NB4 (cell line): ENCODE measurements around the gene GALNT11.

Experiments used
- MYC ChIP-seq: IDR thresholded peaks from 2 replicates; pipeline ENCODE4 v1.6.1; 2011; ENCODE audit warnings: low read depth, low read length
- POLR2A ChIP-seq: IDR thresholded peaks from 2 replicates; pipeline ENCODE4 v1.6.1; 2011; ENCODE audit warnings: mild to moderate bottlenecking; ENCODE audit not compliant: insufficient read length; ENCODE audit errors: extremely low read depth
- TF ChIP-seq, protein P1 (sequence below): IDR thresholded peaks from one replicate; pipeline ENCODE4 v1.5.1; 2012; ENCODE audit warnings: low read depth, low read length

DNA sequence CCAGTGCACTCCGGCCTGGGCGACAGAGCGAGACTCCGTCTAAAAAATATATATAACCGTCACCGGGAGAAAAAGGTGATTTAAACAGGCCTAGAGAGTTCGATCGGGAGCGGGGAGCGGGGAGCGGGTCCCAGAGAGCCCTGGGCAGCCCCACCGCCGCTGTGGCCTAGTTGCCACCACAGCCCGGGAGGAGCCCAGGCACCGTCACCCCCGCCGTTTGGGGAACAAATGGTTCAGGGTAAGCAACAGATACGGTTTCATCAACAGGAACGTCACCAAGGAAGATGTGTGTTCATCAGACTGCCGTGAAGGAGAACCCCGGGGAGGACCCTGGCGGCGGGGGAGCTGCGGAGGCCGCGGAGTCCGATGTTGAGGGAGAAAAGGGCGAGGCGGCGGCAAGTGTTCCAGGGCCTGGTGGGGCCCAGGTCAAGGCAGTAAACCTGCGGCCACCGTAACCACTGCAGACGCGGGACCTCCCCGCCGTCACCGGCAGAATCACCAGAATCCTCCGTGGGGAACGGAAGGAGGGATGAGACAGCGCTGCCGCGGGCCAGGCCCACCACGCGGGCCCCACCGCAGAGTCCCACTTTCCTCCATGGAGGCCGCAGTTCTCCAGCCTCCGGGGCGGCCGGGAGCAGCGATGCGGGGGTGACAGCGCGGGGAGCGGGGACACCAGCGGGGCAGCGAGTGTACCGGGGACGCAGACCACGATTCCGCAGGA, 103.4 kb downstream of the GALNT11 start:
- TF ChIP-seq, protein P1, sequence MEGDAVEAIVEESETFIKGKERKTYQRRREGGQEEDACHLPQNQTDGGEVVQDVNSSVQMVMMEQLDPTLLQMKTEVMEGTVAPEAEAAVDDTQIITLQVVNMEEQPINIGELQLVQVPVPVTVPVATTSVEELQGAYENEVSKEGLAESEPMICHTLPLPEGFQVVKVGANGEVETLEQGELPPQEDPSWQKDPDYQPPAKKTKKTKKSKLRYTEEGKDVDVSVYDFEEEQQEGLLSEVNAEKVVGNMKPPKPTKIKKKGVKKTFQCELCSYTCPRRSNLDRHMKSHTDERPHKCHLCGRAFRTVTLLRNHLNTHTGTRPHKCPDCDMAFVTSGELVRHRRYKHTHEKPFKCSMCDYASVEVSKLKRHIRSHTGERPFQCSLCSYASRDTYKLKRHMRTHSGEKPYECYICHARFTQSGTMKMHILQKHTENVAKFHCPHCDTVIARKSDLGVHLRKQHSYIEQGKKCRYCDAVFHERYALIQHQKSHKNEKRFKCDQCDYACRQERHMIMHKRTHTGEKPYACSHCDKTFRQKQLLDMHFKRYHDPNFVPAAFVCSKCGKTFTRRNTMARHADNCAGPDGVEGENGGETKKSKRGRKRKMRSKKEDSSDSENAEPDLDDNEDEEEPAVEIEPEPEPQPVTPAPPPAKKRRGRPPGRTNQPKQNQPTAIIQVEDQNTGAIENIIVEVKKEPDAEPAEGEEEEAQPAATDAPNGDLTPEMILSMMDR: no peak
- TF ChIP-seq POLR2A (no peak), MYC (no peak)
